Activated CD4-positive, alpha-beta T cell treated with anti-CD3 and anti-CD28 coated beads for 24 hours (primary cell): ENCODE results near the gene MRTFA.
"Not testable (repeated sequence)": the region's sequence is repeated elsewhere in the genome, so short reads cannot be mapped to it uniquely, and the experiment has no call there.

Experiments used
- DNase-seq, 2 donors: peaks; one replicate each; pipeline ENCODE4 v3.0.0-alpha.2; 2020; ENCODE audit warnings: low read depth in 2 of 2

The MRTFA gene

GRCh38 chr22:40554023-40554422 is 82.5 kb downstream of the MRTFA start:
- DNase-seq = not testable (repeated sequence)

- DNase-seq = no peak
Observed at GRCh38 chr22:40553014-40553554, 83.4 kb downstream of the MRTFA start.

GRCh38 chr22:40552070-40552469 is 84.4 kb downstream of the MRTFA start:
- DNase-seq = no peak

GRCh38 chr22:40547729-40548143 is 88.8 kb downstream of the MRTFA start:
- DNase-seq = no peak

GRCh38 chr22:40544758-40545157 is 91.8 kb downstream of the MRTFA start:
- no peak for DNase-seq

- no peak for DNase-seq
Observed at GRCh38 chr22:40542821-40543540, 93.5 kb downstream of the MRTFA start.

- DNase-seq = no peak
Observed at GRCh38 chr22:40541300-40541699, 95.2 kb downstream of the MRTFA start.

GRCh38 chr22:40540265-40540664 is 96.3 kb downstream of the MRTFA start:
- no peak for DNase-seq

- DNase-seq = not testable (repeated sequence)
Observed at GRCh38 chr22:40536149-40536548, 100.4 kb downstream of the MRTFA start.

- no peak for DNase-seq
Observed at GRCh38 chr22:40535642-40536041, 100.9 kb downstream of the MRTFA start.

GRCh38 chr22:40535189-40535512 is 101.4 kb downstream of the MRTFA start:
- DNase-seq = no peak

GRCh38 chr22:40534379-40535188 is 101.9 kb downstream of the MRTFA start:
- no peak for DNase-seq

- DNase-seq = peak in 1 of 2 donors; percentile 31
Observed at GRCh38 chr22:40533712-40534378, 102.7 kb downstream of the MRTFA start.

GRCh38 chr22:40531951-40532900 is 104.3 kb downstream of the MRTFA start:
- no peak for DNase-seq

- DNase-seq = not testable (repeated sequence)
Observed at GRCh38 chr22:40530391-40530790, 106.1 kb downstream of the MRTFA start.

- DNase-seq = no peak
Observed at GRCh38 chr22:40529821-40530220, 106.7 kb downstream of the MRTFA start.

GRCh38 chr22:40526960-40527359 is 109.6 kb downstream of the MRTFA start:
- no peak for DNase-seq

GRCh38 chr22:40525250-40525884 is 111.2 kb downstream of the MRTFA start:
- DNase-seq = peak; percentile 59 to 68

GRCh38 chr22:40524392-40525249 is 111.9 kb downstream of the MRTFA start:
- no peak for DNase-seq

GRCh38 chr22:40522141-40522540 is 114.4 kb downstream of the MRTFA start:
- no peak for DNase-seq
